Right lobe of liver (tissue), 4 donors: Measurements from ENCODE around the gene ADAP2.

Experiments used
- CTCF ChIP-seq, 4 donors: fragments of 200-600 bp in 3 of 4; fragments of 450-650 bp in 1 of 4; IDR thresholded peaks; one replicate each; pipeline versions ENCODE4 v1.5.1 to v1.8.0; 2016 to 2022; ENCODE audit warnings: antibody characterized with exemption in 4 of 4, mild to moderate bottlenecking in 2 of 4
- POLR2A ChIP-seq: fragments of 450-650 bp; IDR thresholded peaks from one replicate; pipeline ENCODE4 v1.6.1; 2017; ENCODE audit warnings: antibody characterized with exemption, mild to moderate bottlenecking
- donor health status: DM: no; HTN: no; CAD: no.
- donor health status: DM: no; HTN: no; CAD: no.
- donor health status: DM: no; HTN: yes; CAD: no.

GRCh38 chr17:30928584-30928983, 6.8 kb downstream of the ADAP2 start:
- TF ChIP-seq CTCF (IDR thresholded peaks at IDR 0.05) (no peak), POLR2A (no peak)
